OCI-LY1 (cell line): ENCODE results near the gene CFAP77.

Experiments
- H2AFZ ChIP-seq: fragments of 200-600 bp; sonication (generic), shearing (Covaris generic); 2 replicates; pipeline ENCODE4 v1.6.0; 2014; ENCODE audit warnings: antibody characterized with exemption, mild to moderate bottlenecking, low read length
- H3F3A ChIP-seq: fragments of 200-600 bp; sonication (generic), shearing (Covaris generic); 2 replicates; pipeline ENCODE4 v1.6.0; 2014; ENCODE audit warnings: mild to moderate bottlenecking, antibody characterized with exemption, low read length, moderate library complexity; ENCODE audit not compliant: insufficient read depth
- H3K27ac ChIP-seq: fragments of 200-600 bp; sonication (generic); 2 replicates; pipeline ENCODE4 v1.5.1; 2014; ENCODE audit warnings: low read length, mixed run types, mild to moderate bottlenecking, low read depth; ENCODE audit not compliant: poor library complexity, severe bottlenecking
- H3K27me3 ChIP-seq: fragments of 200-600 bp; sonication (generic); 2 replicates; pipeline ENCODE4 v1.6.0; 2014; ENCODE audit warnings: antibody characterized with exemption, mild to moderate bottlenecking, low read length, moderate library complexity; ENCODE audit not compliant: insufficient read depth
- H3K36me3 ChIP-seq: fragments of 200-600 bp; sonication (generic); 2 replicates; pipeline ENCODE4 v1.6.1; 2014; ENCODE audit warnings: mild to moderate bottlenecking, antibody characterized with exemption, low read length, moderate library complexity, mixed read lengths; ENCODE audit not compliant: insufficient read depth
- H3K4me1 ChIP-seq: fragments of 200-600 bp; sonication (generic); 2 replicates; pipeline ENCODE4 v1.5.1; 2014; ENCODE audit warnings: mild to moderate bottlenecking, low read length, moderate library complexity; ENCODE audit not compliant: insufficient read depth, severe bottlenecking
- H3K4me2 ChIP-seq: fragments of 200-600 bp; sonication (generic), shearing (Covaris generic); 2 replicates; pipeline ENCODE4 v1.6.1; 2014; ENCODE audit warnings: low read length
- H3K4me3 ChIP-seq: fragments of 200-600 bp; sonication (generic); 2 replicates; pipeline ENCODE4 v1.5.1; 2014; ENCODE audit warnings: low read length, low read depth, mild to moderate bottlenecking, mixed read lengths; ENCODE audit not compliant: poor library complexity, severe bottlenecking
- H3K79me2 ChIP-seq: fragments of 200-600 bp; shearing (Covaris generic); 2 replicates; pipeline ENCODE4 v1.6.1; 2016; ENCODE audit warnings: mixed run types, low read length, mixed read lengths; ENCODE audit not compliant: insufficient read depth
- H3K9ac ChIP-seq: fragments of 200-600 bp; sonication (generic), shearing (Covaris generic); 2 replicates; pipeline ENCODE4 v1.6.1; 2014; ENCODE audit warnings: mild to moderate bottlenecking, low read length, mixed read lengths
- H3K9me2 ChIP-seq: fragments of 200-600 bp; sonication (generic), shearing (Covaris generic); 2 replicates; pipeline ENCODE4 v1.6.1; 2014; ENCODE audit warnings: low read depth, mild to moderate bottlenecking, low read length, mixed read lengths
- H3K9me3 ChIP-seq: fragments of 200-600 bp; shearing (Covaris generic); 2 replicates; pipeline ENCODE4 v1.6.1; 2014; ENCODE audit warnings: low read length, mixed read lengths
- H4K20me1 ChIP-seq: fragments of 200-600 bp; sonication (generic), shearing (Covaris generic); 2 replicates; pipeline ENCODE4 v1.6.0; 2016; ENCODE audit warnings: mild to moderate bottlenecking, low read length; ENCODE audit not compliant: insufficient read depth
- EZH2 ChIP-seq: fragments of 200-600 bp; sonication (generic), shearing (Covaris generic); IDR thresholded peaks from 2 replicates; pipeline ENCODE4 v1.8.0; 2017; ENCODE audit warnings: borderline replicate concordance, mixed run types, mild to moderate bottlenecking, antibody characterized with exemption, low read length, moderate library complexity, mixed read lengths
- TF ChIP-seq, protein P1 (sequence below): fragments of 200-600 bp; sonication (generic), shearing (Covaris generic); IDR thresholded peaks from 2 replicates; pipeline ENCODE4 v1.5.1; 2017; ENCODE audit warnings: mild to moderate bottlenecking, antibody characterized with exemption, low read length, moderate library complexity, mixed read lengths

Gene CFAP77

DNA sequence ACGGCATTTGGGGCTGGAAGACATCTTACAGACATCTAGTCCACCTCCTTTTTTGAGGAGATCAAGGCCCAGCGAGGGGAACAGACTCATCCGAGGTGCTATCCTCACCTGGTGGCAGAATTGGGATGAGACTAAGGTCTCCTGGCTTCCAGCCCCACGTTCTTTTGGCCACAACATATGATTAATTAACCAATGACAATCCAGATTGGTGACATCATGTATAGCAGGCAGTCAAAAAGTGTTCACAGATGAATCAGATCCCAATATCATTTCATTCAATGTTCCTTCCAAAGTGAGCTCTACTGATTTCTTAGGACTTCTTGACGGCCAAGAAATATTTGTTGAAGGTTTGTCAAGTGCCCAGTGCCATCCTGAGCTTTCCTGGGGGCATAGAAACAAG, 3.9 kb downstream of the CFAP77 start:
- Histone ChIP-seq H3K79me2 (no peaks in the 10 kb centered on the region), H3K4me3 (no peak overlapping the region), H3K9ac (no peak overlapping the region), H3K9me3 (no peaks in the 10 kb centered on the region), H3K4me1 (peaks cover 27% of the 10 kb centered on the region), H4K20me1 (no peaks in the 10 kb centered on the region), H3K36me3 (no peaks in the 10 kb centered on the region), H3K27ac (no peak overlapping the region), H3K9me2 (no peaks in the 10 kb centered on the region), H3K4me2 (no peak overlapping the region), H3K27me3 (peaks cover 5% of the 10 kb centered on the region; the same call in 1 of the 2 replicates), H3F3A (no peaks in the 10 kb centered on the region), H2AFZ (no peak overlapping the region)
- no peak for TF ChIP-seq EZH2
- TF ChIP-seq, protein P1, sequence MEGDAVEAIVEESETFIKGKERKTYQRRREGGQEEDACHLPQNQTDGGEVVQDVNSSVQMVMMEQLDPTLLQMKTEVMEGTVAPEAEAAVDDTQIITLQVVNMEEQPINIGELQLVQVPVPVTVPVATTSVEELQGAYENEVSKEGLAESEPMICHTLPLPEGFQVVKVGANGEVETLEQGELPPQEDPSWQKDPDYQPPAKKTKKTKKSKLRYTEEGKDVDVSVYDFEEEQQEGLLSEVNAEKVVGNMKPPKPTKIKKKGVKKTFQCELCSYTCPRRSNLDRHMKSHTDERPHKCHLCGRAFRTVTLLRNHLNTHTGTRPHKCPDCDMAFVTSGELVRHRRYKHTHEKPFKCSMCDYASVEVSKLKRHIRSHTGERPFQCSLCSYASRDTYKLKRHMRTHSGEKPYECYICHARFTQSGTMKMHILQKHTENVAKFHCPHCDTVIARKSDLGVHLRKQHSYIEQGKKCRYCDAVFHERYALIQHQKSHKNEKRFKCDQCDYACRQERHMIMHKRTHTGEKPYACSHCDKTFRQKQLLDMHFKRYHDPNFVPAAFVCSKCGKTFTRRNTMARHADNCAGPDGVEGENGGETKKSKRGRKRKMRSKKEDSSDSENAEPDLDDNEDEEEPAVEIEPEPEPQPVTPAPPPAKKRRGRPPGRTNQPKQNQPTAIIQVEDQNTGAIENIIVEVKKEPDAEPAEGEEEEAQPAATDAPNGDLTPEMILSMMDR, result no peak

DNA sequence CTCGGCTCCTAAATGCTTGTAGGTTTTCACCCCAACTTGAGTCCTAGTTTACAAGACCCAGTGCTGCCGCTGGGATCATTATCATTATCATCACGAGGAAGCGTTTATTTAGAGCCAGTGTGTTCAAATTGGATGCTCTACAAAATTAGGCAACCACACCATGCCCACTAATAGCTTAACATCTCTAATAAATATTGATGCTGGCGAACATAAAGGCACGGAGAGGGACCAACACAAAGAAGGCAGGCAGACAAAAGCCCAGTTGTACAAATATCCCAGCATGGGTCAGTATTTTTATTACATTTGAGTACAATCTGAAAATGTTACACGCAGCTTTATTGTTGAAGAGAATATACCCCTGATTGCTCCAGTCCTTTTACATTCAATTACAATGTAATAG, 4.7 kb downstream of the CFAP77 start:
- H4K20me1 ChIP-seq, result no peaks in the 10 kb centered on the region
- no peak overlapping the region for H3K4me2 ChIP-seq
- H3K4me1 ChIP-seq, result peaks cover 26% of the 10 kb centered on the region
- no peak overlapping the region for H2AFZ ChIP-seq
- no peaks in the 10 kb centered on the region for H3K27me3 ChIP-seq
- no peaks in the 10 kb centered on the region for H3K36me3 ChIP-seq
- no peaks in the 10 kb centered on the region for H3K79me2 ChIP-seq
- H3K9me3 ChIP-seq, result no peaks in the 10 kb centered on the region
- H3K27ac ChIP-seq, result no peak overlapping the region
- no peak for TF ChIP-seq EZH2
- TF ChIP-seq, protein P1, result no peak
- no peak overlapping the region for H3K9ac ChIP-seq
- no peak overlapping the region for H3K4me3 ChIP-seq
- no peaks in the 10 kb centered on the region for H3F3A ChIP-seq
- no peaks in the 10 kb centered on the region for H3K9me2 ChIP-seq

DNA sequence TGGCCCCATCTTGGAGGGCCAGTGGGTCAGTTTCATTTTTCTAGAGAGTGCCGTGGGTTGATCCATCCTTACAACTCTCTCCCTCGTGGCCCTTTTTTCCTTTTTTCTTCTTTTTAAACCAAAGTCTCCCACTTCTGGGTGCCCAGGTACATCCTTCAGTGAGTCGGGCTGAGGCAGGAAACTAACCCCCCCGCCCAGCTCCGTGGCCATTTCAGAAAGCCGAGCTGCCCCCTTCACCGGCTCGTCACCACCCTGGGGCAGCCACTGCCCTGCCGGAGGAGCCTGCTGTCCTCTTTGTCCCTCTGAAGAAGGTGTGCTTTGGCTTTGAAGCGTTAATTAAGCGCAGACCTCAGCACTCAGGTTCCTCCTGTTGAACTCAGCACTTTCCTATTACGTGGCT, 5.2 kb downstream of the CFAP77 start:
- H3K9ac ChIP-seq, result no peak overlapping the region
- H3F3A ChIP-seq, result no peaks in the 10 kb centered on the region
- H3K4me2 ChIP-seq, result no peak overlapping the region
- H4K20me1 ChIP-seq, result no peaks in the 10 kb centered on the region
- TF ChIP-seq EZH2, result no peak
- TF ChIP-seq, protein P1, result no peak
- H2AFZ ChIP-seq, result no peak overlapping the region
- H3K36me3 ChIP-seq, result no peaks in the 10 kb centered on the region
- H3K4me3 ChIP-seq, result no peak overlapping the region
- H3K79me2 ChIP-seq, result no peaks in the 10 kb centered on the region
- H3K27me3 ChIP-seq, result no peaks in the 10 kb centered on the region
- H3K4me1 ChIP-seq, result peaks cover 21% of the 10 kb centered on the region
- no peaks in the 10 kb centered on the region for H3K9me3 ChIP-seq
- no peak overlapping the region for H3K27ac ChIP-seq
- no peaks in the 10 kb centered on the region for H3K9me2 ChIP-seq
